Right ventricle myocardium inferior (tissue), 1 donor: ENCODE results near the gene MINDY4. TPM values are rescaled to one million over a fixed set of nuclear protein-coding genes. Genes with fewer than 3 reads are reported as not detected.
A peak's percentile ranks its signal among the peaks of the same experiment; 100 is the strongest.

Experiments used
- ATAC-seq: fragments of 200-7000 bp; cut with Tn5 transposase; one replicate; pipeline ENCODE4 v1.9.1; 2020; ENCODE audit warnings: mild to moderate bottlenecking, moderate library complexity
- DNase-seq: peaks from one replicate; pipeline ENCODE4 v3.0.0; 2021; ENCODE audit errors: missing footprints
- intact Hi-C: fragments of 100-400 bp; cut with DNase I; formaldehyde crosslinking; loops from one replicate; pipeline ENCODE4 v1.11.0; 2022
- total RNA-seq: library from RNA; stranded (reverse); fragmentation: NEBNext Ultra II Directional; extraction: Animal tissue kit (Norgen Biotek cat#: 25700); gene quantifications from one replicate; pipeline ENCODE4 v1.2.1, GENCODE V29; 2021
- donor health status: DM: no; HTN: yes; CAD: no; lungs with severe emphysema.

Gene MINDY4
- total RNA-seq, 1 donor from 2014 or later = 3.5 TPM

GRCh38 chr7:30879139-30880124 is 108.2 kb downstream of the MINDY4 start:
- no peak for ATAC-seq
- peak; percentile 56 for DNase-seq
- intact Hi-C loops = no loop called here

- ATAC-seq = no peak
- intact Hi-C loops = no loop called here
- DNase-seq = peak; percentile 28
Observed at GRCh38 chr7:30880125-30880720, 109.0 kb downstream of the MINDY4 start.

- DNase-seq = peak; percentile 37
- intact Hi-C loops = no loop called here
Observed at GRCh38 chr7:30880941-30881340, 109.7 kb downstream of the MINDY4 start.

DNA sequence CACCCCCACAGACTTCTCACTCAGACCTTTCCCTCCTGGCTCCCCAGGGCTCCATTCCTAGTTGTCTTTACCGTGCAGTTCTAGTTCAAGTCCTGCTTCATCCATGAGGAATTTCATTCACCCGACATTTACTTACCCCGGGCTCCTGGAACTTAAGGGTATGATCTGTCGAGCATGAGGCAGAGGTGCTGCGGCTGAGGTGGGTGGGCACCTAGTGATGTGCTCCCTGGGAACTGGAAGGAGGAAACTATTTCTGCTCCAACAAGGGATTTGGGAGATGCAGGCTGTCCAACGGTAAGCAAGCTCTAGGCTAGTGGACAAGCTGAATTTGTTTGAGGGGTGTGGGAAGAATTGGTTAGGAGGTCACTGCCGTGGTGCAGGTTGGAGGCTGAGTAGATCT is 110.2 kb downstream of the MINDY4 start:
- DNase-seq (peak; percentile 2), ATAC-seq (no peak)
- intact Hi-C loops = no loop called here

More at GRCh38 chr7:30880941-30881340, 109.7 kb downstream of the MINDY4 start:
- ATAC-seq = no peak

GRCh38 chr7:30884881-30885280 is 113.7 kb downstream of the MINDY4 start:
- ATAC-seq (no peak), DNase-seq (no peak)
- intact Hi-C loops = loop anchor here (5.0 kb wide), 1 partner anchor 87 kb away; no protein-coding TSS in a partner anchor

DNA sequence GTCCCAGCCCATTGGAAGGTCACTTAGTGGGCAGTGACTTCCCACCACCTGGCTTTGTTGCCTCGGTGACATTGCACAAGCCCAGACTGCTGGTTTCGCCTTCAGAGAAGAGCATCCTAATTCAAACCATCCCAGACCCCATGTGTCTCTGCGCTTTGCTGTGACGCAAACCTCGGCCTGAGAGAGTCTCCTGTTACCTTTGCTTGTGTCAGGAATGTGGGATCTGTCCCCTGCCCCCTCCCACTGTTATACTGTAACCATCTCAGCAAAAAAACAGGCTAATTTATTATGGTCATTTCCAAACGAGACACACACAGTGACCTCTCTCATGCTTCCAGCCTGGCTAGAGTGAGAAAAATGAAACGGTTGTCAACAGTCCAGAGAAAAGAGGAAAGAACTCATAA is 115.4 kb downstream of the MINDY4 start:
- DNase-seq (no peak), ATAC-seq (no peak)
- intact Hi-C loops = loop anchor here (5.0 kb wide), 1 partner anchor 86 kb away; no protein-coding TSS in a partner anchor

GRCh38 chr7:30887464-30887872 is 116.3 kb downstream of the MINDY4 start:
- no peak for DNase-seq
- ATAC-seq = no peak
- intact Hi-C loops = loop anchor here (5.0 kb wide), 1 partner anchor 85 kb away; no protein-coding TSS in a partner anchor

DNA sequence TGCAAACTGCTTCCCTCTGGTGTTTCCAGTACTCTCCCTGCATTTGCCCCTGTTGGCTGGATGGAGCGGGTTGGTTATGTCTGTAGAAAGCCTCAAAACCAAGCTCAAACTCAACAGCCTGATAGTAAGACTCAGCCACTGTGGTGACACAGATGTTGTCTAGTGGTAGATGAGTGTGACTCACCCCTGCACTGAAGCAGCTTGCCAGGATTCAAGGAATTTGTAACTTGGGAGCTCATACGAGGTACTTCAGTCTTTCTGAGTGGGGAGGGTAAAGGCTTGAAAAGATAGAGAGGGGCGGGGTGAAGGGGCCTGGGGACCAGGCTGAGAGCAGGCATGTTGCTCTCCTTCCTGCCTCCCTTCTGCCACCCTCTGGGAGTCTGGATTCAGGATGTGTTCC is 117.5 kb downstream of the MINDY4 start:
- peak; percentile 61 for ATAC-seq
- no peak for DNase-seq
- intact Hi-C loops = loop anchor here (5.0 kb wide), 1 partner anchor 84 kb away; no protein-coding TSS in a partner anchor

GRCh38 chr7:30890226-30890625 is 119.0 kb downstream of the MINDY4 start:
- ATAC-seq (no peak), DNase-seq (no peak)
- intact Hi-C loops = no loop called here

GRCh38 chr7:30893357-30893756 is 122.1 kb downstream of the MINDY4 start:
- intact Hi-C loops = no loop called here
- DNase-seq = no peak

DNA sequence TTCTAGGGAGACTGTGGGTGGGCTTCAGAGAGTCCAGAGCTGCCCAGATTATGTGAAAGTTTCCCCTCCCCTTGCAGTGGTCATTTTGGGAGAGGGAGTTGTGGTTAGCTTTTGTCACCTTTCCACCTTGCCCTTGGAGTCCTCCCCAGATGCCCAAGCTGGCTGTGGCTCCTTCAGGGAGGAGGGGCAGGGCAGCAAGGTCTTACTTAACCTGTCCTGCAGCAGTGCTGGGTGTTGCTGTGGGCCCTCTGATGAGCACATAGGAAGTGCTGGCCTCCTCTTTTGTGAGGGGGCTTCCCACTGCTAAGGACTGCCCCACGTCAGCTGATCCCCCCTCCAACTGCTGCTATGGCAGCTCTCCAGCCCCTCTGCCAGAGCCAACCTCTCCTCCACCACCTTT is 122.8 kb downstream of the MINDY4 start:
- ATAC-seq (no peak), DNase-seq (no peak)
- intact Hi-C loops = no loop called here

More at GRCh38 chr7:30893357-30893756, 122.1 kb downstream of the MINDY4 start:
- peak; percentile 66 for ATAC-seq

DNA sequence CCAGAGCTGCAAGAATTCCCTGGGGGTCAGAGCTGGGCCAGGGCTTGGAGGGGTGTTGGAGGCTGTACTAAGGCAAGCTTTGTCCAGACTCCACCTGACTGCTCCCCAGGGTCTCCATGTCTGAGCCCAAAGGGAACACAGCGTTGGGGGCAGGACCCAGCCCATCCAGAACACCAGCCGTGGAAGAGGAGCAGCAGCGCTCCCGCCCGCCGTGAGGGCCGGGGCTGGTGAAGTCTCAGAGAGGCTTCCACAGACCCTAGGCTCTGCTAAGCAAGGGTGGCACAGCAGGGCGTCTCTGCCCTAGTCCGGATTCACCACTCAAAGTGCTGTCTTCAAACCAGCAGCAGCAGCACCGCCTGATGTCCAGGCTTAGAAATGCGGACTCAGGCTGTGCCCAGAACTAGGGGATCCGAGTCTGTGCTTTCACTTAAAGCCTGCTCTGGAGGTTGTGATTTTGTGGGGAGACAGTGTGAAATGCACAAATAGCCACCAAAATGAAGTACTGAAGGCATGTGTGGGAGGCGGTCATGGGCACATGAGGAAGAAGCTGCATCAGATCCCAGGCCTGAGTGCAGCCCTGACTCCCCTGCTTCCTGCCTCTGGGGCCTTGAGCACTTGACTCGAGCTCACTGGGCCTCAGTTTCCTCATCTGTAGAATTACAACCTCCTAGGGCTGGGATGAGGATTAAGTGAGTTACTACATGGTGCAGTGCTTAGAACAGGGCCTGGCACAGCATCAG is 123.8 kb downstream of the MINDY4 start:
- DNase-seq (no peak), ATAC-seq (no peak)

DNA sequence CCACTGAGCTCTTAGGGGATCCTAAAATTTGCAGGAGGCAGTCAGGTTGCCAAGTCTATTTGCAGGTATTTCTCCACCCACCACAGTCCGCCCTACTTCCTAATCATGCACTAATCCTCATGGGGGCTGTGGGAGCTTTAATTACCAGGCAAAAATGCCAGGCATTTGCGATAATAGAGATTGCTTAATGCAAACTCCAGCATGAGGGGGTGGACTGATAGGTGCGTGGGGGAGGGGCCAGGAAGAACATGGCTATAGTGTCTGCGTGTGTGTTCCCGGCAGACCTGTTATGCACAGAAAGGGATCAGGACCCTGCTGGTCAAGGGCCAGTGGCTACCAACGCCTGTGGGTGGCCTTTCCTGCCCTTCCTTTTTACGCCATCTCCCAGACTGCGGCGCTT is 124.8 kb downstream of the MINDY4 start:
- DNase-seq (no peak), ATAC-seq (no peak)
- intact Hi-C loops = no loop called here

More for the DNA sequence above, 123.8 kb downstream of the MINDY4 start:
- intact Hi-C loops = no loop called here

DNA sequence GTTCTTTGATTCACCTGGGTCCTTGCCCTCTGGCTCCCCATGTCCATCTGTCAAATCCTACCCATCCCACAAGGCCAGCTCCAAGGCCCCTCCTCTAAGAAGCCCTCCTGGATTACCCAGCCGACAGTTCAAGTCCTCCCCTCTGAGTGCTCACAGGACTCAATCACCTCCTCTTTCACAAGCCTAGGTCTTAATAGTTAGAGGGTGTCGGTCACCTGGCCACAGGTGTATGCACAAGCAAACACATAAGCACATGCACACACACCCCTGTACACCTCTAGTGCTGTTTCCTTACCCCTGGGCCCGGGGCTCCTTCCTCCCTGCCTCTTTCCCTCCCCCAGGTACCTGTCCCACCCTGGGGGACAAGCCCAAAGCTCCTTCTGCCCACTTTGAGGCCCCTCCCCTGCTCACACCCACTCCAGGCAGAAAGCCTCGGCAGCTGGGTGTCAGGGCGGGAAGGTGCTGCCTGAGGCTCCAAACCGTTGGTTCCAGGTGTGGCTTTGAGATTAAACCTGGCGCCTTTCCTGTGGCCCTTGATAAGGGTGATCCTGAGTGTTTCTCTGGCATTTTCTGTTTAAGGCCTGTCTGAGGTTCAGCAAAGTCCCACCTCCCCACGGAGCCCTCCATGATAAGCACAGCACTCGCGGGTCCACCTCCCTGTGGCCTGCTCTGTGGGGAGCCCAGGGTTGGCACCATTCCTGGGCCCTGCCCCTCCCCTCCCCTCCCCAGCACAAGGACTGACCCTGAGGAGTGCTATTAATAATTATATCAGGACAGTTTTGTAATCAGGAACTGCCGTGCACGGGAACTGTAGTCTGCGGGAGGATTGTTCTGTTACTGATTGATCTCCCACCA is 125.8 kb downstream of the MINDY4 start:
- DNase-seq (no peak), ATAC-seq (peak; percentile 29)
- intact Hi-C loops = no loop called here

- no peak for ATAC-seq
- intact Hi-C loops = no loop called here
Observed at GRCh38 chr7:30897770-30898169, 126.6 kb downstream of the MINDY4 start.

DNA sequence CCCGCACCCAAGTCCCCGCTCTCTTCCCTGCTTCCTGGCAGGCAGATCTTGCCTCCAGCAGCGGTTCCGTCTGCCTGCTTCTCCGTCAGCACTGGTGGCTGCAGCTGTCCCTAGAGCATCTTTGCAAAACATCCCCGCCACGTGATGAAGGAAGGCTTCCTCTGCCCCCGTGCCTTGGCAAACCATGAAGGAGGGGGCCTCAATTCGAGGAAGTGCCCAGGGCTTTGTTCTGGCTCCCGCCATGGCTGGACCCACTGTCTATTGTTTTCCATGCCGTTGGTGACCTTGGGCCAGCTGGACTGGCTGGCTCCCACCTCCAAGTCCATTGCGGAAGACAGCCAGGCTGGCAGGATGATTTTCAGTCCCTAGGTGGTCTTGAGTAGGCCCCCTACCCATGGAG is 127.2 kb downstream of the MINDY4 start:
- ATAC-seq = no peak
- intact Hi-C loops = no loop called here
- no peak for DNase-seq

More at GRCh38 chr7:30897770-30898169, 126.6 kb downstream of the MINDY4 start:
- DNase-seq = no peak

GRCh38 chr7:30899066-30899465 is 127.8 kb downstream of the MINDY4 start:
- intact Hi-C loops = no loop called here

DNA sequence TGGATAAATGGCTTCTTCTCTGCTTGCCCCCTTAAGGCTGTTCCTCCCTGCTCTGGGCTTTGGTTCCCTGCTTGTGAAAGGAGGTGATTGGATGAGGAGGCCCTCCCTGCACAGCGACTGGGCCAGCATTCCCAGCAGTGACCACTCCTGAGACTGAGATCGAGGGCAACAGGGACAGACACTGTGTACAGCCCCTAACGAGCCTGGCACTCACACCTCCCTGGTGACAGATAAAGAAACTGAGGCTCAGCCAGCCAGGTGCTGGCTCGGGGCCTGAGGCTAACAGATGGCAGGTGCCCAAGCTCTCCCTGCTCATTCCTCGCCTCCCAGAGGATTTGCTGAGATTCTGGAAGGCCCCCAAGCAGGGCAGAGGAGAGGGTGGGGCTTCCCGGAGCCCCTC is 128.4 kb downstream of the MINDY4 start:
- intact Hi-C loops = no loop called here
- DNase-seq (peak; percentile 59), ATAC-seq (peak; percentile 25)

More at GRCh38 chr7:30899066-30899465, 127.8 kb downstream of the MINDY4 start:
- ATAC-seq = no peak
- DNase-seq = no peak
